Caco-2 (cell line): ENCODE results near the gene CFAP157. TPM values are rescaled to one million over a fixed set of nuclear protein-coding genes. Genes with fewer than 3 reads are reported as not detected.

Experiments used
- BruUV-seq: library from RNA; stranded (reverse); fragments of 400-500 nt; replicated peaks from 2 replicates; lab custom pipeline; 2021; lab: Mats Ljungman, UMichigan
- CTCF ChIA-PET: fragments of 300-600 bp; sonication (Branson Sonifier 250); formaldehyde crosslinking; loops from one replicate; lab custom pipeline; 2022; ENCODE audit warnings: antibody characterized with exemption; lab: Charles Lee
- POLR2A ChIA-PET: fragments of 300-600 bp; sonication (Branson Sonifier 250); formaldehyde crosslinking; loops from one replicate; lab custom pipeline; 2022; ENCODE audit warnings: antibody characterized with exemption; lab: Charles Lee
- DNase-seq, 2 experiments: peaks; one replicate each; pipeline versions ENCODE4 v3.0.0 to v3.0.0-alpha.2; 2020 to 2022
- H3K27me3 ChIP-seq: replicated peaks from 2 replicates; pipeline ENCODE4 v1.6.0; 2011; ENCODE audit warnings: low read length; ENCODE audit not compliant: control insufficient read depth, insufficient read depth
- H3K36me3 ChIP-seq: 2 replicates; pipeline ENCODE4 v1.5.1; 2011; ENCODE audit warnings: low read length; ENCODE audit not compliant: control insufficient read depth, insufficient read depth
- H3K4me1 ChIP-seq: fragments of 250-450 bp; sonication (Bioruptor Pico); 2 replicates; pipeline ENCODE4 v1.5.1; 2020; ENCODE audit warnings: mild to moderate bottlenecking
- H3K4me3 ChIP-seq: 2 replicates; pipeline ENCODE4 v1.5.1; 2011; ENCODE audit warnings: low read depth, mild to moderate bottlenecking, control low read depth, low read length
- H3K9me3 ChIP-seq: fragments of 250-450 bp; sonication (Bioruptor Pico); 2 replicates; pipeline ENCODE4 v1.5.1; 2020; ENCODE audit warnings: mild to moderate bottlenecking, moderate library complexity
- H3K27ac Mint-ChIP-seq: one replicate; pipeline ENCODE4 v1.8.0; 2022; ENCODE audit warnings: mixed read lengths; ENCODE audit not compliant: unreplicated experiment
- H3K27me3 Mint-ChIP-seq: one replicate; pipeline ENCODE4 v1.8.0; 2022; ENCODE audit warnings: mixed read lengths; ENCODE audit not compliant: insufficient read depth, unreplicated experiment
- H3K36me3 Mint-ChIP-seq: one replicate; pipeline ENCODE4 v1.8.0; 2022; ENCODE audit warnings: mild to moderate bottlenecking, mixed read lengths; ENCODE audit not compliant: insufficient read depth, unreplicated experiment
- H3K4me1 Mint-ChIP-seq: one replicate; pipeline ENCODE4 v1.8.0; 2022; ENCODE audit warnings: low read depth, mixed read lengths; ENCODE audit not compliant: unreplicated experiment
- H3K4me3 Mint-ChIP-seq: one replicate; pipeline ENCODE4 v1.8.0; 2022; ENCODE audit warnings: mild to moderate bottlenecking, moderate library complexity, mixed read lengths; ENCODE audit not compliant: unreplicated experiment
- H3K9me3 Mint-ChIP-seq: one replicate; pipeline ENCODE4 v1.8.0; 2022; ENCODE audit warnings: mixed read lengths; ENCODE audit not compliant: unreplicated experiment
- CTCF ChIP-seq, 2 experiments: fragments of 200-600 bp in 1 of 2; IDR thresholded peaks; 1 replicate in 1 of 2; 2 replicates in 1 of 2; pipeline versions ENCODE4 v1.5.1 to v1.8.0; 2011 to 2022; ENCODE audit warnings: antibody characterized with exemption in 1 of 2, control low read depth in 1 of 2, inconsistent platforms in 1 of 2, low read depth in 1 of 2, low read length in 1 of 2, mild to moderate bottlenecking in 1 of 2, moderate library complexity in 1 of 2; ENCODE audit not compliant: insufficient read depth in 1 of 2, severe bottlenecking in 1 of 2, unreplicated experiment in 1 of 2
- intact Hi-C: fragments of 100-400 bp; cut with micrococcal nuclease; formaldehyde crosslinking; loops from one replicate; pipeline ENCODE4 v1.10.0; 2022; ENCODE audit not compliant: unreplicated experiment
- total RNA-seq: library from RNA; stranded (reverse); gene quantifications from 2 replicates; pipeline ENCODE4 v1.2.3, GENCODE V29; 2022

The CFAP157 gene
- total RNA-seq, 1 experiment from 2014 or later, result not detected

GRCh38 chr9:127684576-127684975, 22.2 kb upstream of the CFAP157 start:
- H3K27ac Mint-ChIP-seq, result peak overlapping the region; percentile 16
- POLR2A ChIA-PET, result interaction anchor here (0.5 kb wide), 1 partner anchor 18 kb away, joined by 3 read pairs; no protein-coding TSS in a partner anchor

GRCh38 chr9:127686461-127687393, 20.1 kb upstream of the CFAP157 start:
- intact Hi-C loops, result no loop called here
- peaks cover 5% of the 10 kb centered on the region for H3K36me3 Mint-ChIP-seq
- no peaks in the 10 kb centered on the region for H3K9me3 ChIP-seq
- no TSS peak for BruUV-seq
- peaks cover 7% of the 10 kb centered on the region for H3K4me1 Mint-ChIP-seq
- DNase-seq, result no peak
- H3K4me3 Mint-ChIP-seq, result no peak overlapping the region
- H3K9me3 Mint-ChIP-seq, result no peaks in the 10 kb centered on the region
- H3K36me3 ChIP-seq, result no peaks in the 10 kb centered on the region
- ChIA-PET CTCF (no interaction called here), POLR2A (no interaction called here)
- peaks cover 6% of the 10 kb centered on the region for H3K4me1 ChIP-seq
- H3K4me3 ChIP-seq, result no peak overlapping the region
- no peak for TF ChIP-seq CTCF (IDR thresholded peaks at IDR 0.05; ENCODE audit: insufficient read depth in 1 of 2, low read depth in 1 of 2, low read length in 1 of 2, severe bottlenecking in 1 of 2, unreplicated experiment in 1 of 2)
- H3K27ac Mint-ChIP-seq, result no peak overlapping the region
- no peaks in the 10 kb centered on the region for H3K27me3 Mint-ChIP-seq
- H3K27me3 ChIP-seq, result no peaks in the 10 kb centered on the region

More at GRCh38 chr9:127684576-127684975, 22.2 kb upstream of the CFAP157 start:
- TF ChIP-seq CTCF (IDR thresholded peaks at IDR 0.05; ENCODE audit: insufficient read depth in 1 of 2, low read depth in 1 of 2, low read length in 1 of 2, severe bottlenecking in 1 of 2, unreplicated experiment in 1 of 2), result no peak
- CTCF ChIA-PET, result interaction anchor here (0.7 kb wide), 1 partner anchor 100 kb away, joined by 3 read pairs; no protein-coding TSS in a partner anchor
- BruUV-seq, result no TSS peak
- intact Hi-C loops, result no loop called here
- Mint-ChIP-seq H3K4me3 (no peak overlapping the region), H3K36me3 (peaks cover 5% of the 10 kb centered on the region), H3K27me3 (no peaks in the 10 kb centered on the region), H3K4me1 (peaks cover 7% of the 10 kb centered on the region), H3K9me3 (no peaks in the 10 kb centered on the region)
- DNase-seq, result peak; percentile 14 to 56
- no peaks in the 10 kb centered on the region for H3K9me3 ChIP-seq
- peaks cover 6% of the 10 kb centered on the region for H3K4me1 ChIP-seq
- H3K27me3 ChIP-seq, result no peaks in the 10 kb centered on the region
- no peaks in the 10 kb centered on the region for H3K36me3 ChIP-seq
- H3K4me3 ChIP-seq, result no peak overlapping the region

DNA sequence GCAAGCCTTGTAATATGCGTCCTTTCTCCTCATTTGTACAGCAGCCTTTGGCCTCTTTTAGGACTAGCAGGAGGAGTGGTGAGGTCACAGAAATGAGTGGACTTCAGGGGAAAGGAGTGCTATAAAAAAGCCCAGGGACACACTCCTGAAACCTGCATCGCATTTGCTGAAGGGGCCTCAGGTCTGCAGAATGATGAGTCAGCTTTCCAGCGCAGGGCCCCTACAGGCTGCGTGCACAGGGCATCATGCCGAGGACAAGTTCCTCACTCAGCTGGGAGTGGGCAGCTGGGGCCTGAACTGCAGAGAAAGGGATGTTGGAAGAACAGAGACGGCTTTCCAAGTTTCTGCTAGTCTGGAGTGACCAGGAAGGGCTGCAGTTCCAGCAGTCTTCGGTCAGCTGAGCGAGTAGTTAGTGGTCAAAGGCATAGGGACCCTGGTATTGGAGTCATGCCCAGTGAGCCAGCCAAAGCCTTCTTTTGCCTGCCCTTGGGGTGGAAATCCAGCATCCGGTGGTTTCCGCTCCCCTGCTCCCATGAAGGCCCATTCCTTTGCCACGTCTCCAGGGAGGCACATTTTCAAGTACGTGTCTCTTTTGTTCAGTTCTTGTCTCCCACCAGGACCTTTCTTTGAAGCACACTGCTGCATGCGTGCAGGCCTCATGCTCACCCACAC, 17.3 kb upstream of the CFAP157 start:
- no TSS peak for BruUV-seq
- Mint-ChIP-seq H3K4me3 (no peak overlapping the region), H3K27me3 (no peaks in the 10 kb centered on the region), H3K4me1 (peaks cover 5% of the 10 kb centered on the region), H3K27ac (no peak overlapping the region), H3K36me3 (peaks cover 5% of the 10 kb centered on the region), H3K9me3 (no peaks in the 10 kb centered on the region)
- POLR2A ChIA-PET, result no interaction called here
- Histone ChIP-seq H3K27me3 (no peaks in the 10 kb centered on the region), H3K36me3 (no peaks in the 10 kb centered on the region), H3K4me1 (peaks cover 6% of the 10 kb centered on the region), H3K9me3 (no peaks in the 10 kb centered on the region), H3K4me3 (no peak overlapping the region)
- intact Hi-C loops, result no loop called here
- no peak for DNase-seq
- CTCF ChIA-PET, result no interaction called here
- TF ChIP-seq CTCF (IDR thresholded peaks at IDR 0.05; ENCODE audit: insufficient read depth in 1 of 2, low read depth in 1 of 2, low read length in 1 of 2, severe bottlenecking in 1 of 2, unreplicated experiment in 1 of 2), result no peak
